ENCODE results near the gene TLCD3B.

DNA sequence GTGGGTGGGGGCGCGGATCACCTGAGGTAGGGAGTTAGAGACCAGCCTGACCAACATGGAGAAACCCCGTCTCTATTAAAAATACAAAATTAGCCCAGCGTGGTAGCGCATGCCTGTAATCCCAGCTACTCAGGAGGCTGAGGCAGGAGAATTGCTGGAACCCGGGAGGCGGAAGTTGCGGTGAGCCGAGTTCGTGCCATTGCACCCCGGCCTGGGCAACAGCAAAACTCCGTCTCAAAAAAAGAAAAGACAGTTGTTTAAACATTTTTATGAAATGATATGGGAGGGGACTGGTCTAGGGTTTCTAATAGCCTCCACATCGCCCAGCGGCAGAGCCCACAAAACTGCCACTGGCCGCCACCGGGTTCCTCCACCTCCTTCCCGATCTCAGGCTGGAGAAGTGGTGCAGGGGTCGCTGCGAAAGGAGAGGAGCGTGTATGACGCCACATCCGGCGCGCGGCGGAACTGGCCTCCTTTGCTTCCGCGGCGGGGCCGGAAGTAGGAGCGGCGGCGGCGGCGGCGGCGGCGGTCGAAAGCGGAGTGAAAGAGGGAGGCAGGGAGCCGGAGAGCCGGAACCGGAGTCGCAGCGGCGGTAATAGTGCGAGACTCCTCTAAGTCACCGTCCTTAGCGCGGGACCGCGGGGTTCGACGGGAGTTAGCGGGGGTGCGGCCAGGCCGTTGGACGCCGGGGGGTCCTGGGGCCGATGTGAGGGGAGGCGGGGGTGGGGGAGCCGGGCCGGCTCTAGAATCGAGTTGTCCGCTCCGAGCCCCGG, 44.6 kb upstream of the TLCD3B start, which contains the start of gene PPP4C:
- TF ChIP-seq, protein P1, sequence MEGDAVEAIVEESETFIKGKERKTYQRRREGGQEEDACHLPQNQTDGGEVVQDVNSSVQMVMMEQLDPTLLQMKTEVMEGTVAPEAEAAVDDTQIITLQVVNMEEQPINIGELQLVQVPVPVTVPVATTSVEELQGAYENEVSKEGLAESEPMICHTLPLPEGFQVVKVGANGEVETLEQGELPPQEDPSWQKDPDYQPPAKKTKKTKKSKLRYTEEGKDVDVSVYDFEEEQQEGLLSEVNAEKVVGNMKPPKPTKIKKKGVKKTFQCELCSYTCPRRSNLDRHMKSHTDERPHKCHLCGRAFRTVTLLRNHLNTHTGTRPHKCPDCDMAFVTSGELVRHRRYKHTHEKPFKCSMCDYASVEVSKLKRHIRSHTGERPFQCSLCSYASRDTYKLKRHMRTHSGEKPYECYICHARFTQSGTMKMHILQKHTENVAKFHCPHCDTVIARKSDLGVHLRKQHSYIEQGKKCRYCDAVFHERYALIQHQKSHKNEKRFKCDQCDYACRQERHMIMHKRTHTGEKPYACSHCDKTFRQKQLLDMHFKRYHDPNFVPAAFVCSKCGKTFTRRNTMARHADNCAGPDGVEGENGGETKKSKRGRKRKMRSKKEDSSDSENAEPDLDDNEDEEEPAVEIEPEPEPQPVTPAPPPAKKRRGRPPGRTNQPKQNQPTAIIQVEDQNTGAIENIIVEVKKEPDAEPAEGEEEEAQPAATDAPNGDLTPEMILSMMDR (IDR thresholded peaks at IDR 0.05), result no peak
- TF ChIP-seq POLR2AphosphoS5 (IDR thresholded peaks at IDR 0.05), result peak; percentile 69 to 91 (median 87)
